Measurements from ENCODE around the gene OCA2.
"Not testable (repeated sequence)": the region's sequence is repeated elsewhere in the genome, so short reads cannot be mapped to it uniquely, and the experiment has no call there.

OCA2 gene

DNA sequence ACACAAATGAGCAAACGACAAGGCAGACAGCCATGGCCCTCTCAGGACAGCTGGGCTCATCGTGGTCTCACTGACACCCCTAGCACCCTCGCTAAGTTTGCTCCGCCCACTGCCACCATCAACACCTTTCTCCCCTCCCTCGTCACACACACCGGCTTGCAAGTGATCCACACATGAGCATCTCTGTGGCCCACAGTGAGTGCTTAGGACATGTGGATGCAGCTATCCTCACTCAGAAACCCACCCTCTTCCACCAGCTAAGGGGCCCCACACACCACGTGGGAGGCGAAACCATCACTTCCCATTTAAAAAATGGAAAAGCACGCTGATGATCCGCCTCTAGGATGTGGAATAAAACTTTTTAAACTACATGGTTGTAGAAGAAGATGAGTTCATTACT is 105.6 kb downstream of the OCA2 start:
- no peak for DNase-seq

DNA sequence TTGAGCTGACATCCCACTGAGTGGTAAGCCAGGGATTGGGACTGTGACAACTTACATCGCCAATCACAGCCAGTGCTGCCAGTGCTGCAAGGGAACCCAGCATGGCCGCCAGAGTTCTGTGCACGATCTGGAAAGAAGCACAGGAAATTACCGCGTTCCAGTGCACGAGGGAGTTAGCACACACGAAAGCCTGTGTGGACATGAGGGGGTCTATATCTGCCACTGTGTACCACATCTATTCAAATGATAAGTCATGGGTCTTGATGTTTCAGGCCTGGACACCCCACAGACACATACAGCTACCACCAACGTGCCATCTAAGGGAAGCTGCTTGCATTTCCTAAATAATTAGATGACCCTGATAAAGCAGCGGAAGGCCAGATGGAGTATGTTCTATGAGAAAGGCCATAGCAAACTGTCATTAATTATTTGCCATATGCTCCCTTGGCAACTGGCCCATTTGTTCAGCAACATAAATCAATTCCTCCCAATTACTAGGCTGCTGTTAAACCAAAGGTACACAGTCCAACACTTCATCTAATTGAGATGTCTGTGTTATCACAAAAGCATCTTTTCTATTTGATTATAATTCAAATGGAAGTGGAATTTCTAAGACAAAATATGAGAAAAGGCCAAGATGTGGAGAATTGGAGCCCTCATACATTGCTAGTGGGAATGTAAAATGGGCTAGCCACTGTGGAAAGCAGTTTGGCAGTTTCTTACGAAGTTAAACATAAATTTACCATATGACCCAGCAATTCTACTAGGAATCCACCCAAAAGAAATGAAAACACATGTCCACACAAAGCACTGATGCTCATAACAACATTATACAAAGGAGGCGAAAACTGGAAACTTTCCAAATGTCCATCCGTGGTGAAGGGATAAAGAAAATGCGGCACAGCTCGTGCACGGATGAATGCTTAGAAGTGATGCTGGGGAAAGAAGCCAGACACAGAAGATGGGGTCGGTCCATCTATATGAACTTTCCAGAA is 108.3 kb downstream of the OCA2 start:
- no peak for DNase-seq

DNA sequence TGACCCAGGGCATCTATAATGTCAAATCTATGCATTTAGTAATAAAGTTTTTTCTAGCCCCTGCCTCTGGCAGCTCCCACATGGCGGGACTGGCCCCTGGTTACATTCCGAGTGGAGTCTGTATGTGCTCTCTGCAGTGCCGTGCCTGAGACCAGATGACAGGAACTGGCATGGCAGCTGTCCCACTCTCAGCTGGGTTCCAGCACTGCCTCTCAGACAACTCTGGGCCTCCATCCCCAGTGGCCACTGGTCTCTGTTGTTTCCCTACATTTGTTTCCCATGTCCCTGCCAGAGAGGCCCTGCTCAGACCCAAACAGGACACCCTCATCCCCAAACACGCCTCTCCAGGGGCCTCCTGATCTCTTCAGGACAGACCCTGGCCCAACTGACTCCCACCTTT is 109.3 kb downstream of the OCA2 start:
- no peak for DNase-seq

GRCh38 chr15:27989427-27989826 is 109.7 kb downstream of the OCA2 start:
- DNase-seq, result no peak

DNA sequence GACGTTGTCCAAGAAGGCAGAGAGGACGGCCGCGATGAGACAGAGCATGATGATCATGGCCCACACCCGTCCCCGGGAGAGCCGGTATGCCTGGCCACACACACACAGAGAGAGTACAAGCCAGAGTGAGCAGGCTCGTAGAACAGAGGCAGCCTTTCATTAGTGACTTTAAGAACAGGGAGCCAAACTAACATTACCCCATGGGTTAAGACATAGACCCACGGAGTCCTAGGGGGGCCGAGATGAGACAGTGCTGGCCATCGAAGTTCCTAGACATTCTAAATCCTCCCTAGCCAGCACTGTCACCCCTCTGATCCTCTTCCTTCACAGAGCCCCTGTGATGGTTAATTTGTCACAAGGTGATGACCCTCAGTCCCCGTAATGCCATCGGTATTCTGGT is 114.0 kb downstream of the OCA2 start:
- no peak for DNase-seq

- DNase-seq, result no peak
Measured at GRCh38 chr15:27983496-27983895, 115.6 kb downstream of the OCA2 start.

DNA sequence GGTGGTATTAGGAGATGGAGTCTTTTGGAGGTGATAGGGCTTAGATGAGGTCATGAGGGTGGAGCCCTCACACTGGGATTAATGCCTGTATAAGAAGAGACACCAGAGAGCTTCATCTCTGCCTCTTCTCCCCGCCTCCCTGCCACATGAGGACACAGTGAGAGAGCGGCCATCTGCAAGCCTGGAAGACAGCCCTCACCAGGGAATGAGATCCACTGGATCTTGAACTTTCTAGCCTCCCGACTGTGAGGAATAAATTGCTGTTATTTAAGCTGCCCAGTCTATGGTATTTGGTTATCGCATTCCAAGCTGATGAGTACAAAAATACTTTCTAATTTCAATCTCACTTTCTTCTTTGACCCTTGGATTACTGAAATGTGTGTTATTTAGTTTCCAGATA is 121.4 kb downstream of the OCA2 start:
- no peak for DNase-seq

DNA sequence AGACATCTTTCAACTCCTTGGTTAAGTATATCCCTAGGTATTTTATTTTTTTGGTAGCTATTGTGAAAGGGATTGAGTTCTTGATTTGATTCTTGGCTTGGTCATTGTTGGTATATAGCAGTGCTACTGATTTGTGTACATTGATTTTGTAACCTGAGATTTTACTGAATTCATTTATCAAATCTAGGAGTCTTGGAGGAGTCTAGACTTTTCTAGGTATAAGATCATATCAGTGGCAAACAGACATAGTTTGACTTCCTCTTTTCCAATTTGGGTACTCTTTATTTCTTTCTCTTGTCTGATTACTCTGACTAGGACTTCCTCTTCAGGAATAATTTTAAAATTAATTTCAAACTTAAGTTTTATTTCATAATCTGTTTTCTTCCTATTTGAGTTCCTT is 125.2 kb downstream of the OCA2 start:
- no peak for DNase-seq

GRCh38 chr15:27970661-27971392 is 128.3 kb downstream of the OCA2 start:
- no peak for DNase-seq

DNA sequence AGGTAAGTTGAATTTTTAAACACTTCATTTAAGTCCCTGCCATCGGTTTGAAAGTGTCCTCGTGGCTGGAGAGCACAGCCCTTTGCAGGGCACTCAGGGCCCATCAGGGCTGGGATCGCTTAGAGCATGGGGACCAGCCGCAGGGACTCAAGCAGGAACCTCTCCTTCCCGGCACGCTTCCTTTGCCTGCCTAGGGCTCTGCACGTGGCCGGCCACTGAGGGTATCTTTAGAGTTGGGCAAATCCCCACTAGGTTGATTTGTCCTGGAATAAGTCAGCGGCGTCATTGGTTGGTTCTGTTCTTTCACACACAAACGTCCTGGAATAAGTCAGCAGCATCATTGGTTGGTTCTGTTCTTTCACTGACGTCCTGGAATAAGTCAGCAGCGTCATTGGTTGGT is 131.6 kb downstream of the OCA2 start:
- no peak for DNase-seq

- no peak for DNase-seq
Measured at GRCh38 chr15:27965546-27965945, 133.6 kb downstream of the OCA2 start.

DNA sequence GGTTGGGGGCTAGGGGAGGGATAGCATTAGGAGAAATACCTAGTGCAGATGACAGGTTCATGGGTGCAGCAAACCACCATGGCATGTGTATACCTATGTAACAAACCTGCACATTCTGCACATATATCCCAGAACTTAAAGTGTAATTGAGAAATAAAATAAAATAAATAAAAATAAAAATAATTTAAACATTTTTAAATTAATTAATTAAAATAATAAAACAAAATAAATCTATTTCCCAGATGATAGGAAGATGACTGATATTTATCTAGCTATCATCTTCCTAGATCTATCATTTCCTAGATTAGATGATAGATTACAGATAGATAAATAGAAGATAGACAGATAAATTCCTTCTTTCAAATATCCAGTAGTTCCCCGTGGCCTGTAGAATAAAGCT is 137.3 kb downstream of the OCA2 start:
- DNase-seq, result no peak

GRCh38 chr15:27958911-27959578 is 140.1 kb downstream of the OCA2 start:
- DNase-seq, result no peak

DNA sequence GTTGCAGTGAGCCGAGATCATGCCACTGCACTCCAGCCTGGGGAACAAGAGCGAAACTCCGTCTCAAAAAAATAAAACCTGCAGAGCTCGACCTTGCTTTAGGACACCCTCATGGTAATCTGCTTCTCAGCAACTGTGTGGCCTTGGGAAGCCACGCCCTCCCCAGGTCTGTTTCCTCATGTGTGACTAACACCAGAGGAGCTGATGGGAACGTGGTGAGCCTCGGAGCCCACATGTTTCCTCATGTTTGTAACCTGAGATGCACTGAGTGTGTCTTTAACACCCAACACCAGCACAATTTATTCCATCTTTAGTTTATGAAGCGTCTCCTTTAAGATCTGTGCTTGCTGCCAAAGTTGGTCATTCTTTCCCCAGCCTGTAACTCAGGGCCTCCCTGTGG is 142.8 kb downstream of the OCA2 start:
- DNase-seq, result no peak

- DNase-seq, result no peak
Measured at GRCh38 chr15:27955087-27955486, 144.0 kb downstream of the OCA2 start.

DNA sequence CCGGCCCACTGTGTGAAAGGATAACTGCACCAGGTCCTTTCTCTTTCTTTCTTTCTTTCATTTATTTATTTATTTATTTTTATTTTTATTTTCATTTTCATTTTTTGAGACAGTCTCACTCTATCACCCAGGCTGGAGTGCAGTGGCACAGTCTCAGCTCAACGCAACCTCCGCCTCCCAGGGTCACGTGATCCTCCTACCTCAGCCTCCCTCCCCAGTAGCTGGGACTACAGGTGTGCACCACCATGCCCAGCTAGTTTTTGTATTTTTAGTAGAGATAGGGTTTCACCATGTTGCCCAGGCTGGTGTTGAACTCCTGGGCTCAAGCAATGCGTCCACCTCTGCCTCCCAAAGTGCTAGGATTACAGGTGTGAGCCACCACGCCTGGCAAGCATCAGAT is 146.5 kb downstream of the OCA2 start:
- DNase-seq, result not testable (repeated sequence)

DNA sequence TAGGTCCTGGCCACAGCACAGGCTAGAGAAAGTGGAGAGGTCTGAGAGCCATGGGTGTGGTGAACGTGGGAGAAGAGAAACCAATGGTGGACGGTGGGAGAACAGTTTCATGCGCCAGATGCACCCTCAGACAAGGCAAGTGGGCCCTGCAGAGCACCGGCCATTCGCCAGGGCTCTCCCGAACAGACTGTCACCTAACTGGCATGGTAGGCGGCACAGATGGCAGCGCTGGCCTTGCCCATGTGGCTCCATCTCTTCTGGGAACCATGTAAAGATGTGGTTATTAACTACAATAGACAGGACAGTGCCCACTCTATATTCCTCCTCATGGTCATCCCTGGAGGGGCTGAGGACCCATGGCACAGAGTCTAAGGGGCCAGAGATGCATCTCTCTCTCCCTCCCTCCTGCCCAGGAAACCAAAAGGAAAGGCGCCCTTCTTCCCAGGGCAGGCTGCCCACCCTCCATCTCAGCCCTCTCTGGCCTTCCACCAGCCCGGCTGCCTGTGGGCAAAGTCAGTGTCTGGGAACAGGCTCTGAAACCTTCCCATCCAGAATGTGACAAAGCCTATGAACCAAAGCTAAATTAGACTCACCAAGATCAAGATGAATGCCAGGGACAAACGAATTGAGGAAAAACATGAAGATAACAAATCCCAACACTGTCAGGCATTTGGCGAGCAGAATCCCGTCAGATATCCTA is 147.8 kb downstream of the OCA2 start:
- DNase-seq, result no peak

DNA sequence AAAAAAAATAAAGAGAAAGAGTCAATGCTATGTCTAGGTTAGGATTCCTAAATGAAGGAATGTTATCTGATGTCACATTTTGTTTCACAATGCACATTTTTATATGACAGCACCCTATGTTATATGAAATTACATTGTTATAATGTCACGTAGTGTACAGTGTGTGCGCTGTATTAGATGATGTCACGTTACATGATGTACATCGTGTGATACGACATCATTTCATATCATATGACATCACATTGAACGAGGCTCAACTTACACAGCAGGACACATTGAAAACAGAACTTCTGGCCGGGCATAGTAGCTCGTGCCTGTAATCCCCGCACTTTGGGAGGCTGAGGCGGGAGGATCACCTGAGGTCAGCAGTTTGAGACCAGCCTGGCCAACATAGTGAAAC is 150.0 kb downstream of the OCA2 start:
- no peak for DNase-seq

- no peak for DNase-seq
Measured at GRCh38 chr15:27939246-27939645, 159.9 kb downstream of the OCA2 start.

DNA sequence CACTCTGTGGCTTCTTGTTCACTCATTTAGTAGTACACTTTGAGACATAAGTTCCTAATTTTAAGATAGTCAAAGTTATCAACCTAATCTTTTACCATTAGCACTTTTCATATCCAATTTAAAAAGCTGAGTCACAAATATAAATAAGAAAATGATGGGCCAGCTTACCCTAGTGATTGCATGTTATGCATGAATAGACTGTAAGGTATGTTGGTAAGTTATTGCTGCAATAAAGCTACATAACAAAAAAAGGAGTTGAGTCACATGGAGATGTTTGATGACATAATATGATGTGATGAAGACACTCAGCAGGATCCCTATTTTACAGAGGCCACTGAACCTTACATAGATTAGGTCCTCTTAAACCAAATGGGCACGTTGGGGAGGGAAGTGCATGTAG is 161.3 kb downstream of the OCA2 start:
- DNase-seq, result no peak

DNA sequence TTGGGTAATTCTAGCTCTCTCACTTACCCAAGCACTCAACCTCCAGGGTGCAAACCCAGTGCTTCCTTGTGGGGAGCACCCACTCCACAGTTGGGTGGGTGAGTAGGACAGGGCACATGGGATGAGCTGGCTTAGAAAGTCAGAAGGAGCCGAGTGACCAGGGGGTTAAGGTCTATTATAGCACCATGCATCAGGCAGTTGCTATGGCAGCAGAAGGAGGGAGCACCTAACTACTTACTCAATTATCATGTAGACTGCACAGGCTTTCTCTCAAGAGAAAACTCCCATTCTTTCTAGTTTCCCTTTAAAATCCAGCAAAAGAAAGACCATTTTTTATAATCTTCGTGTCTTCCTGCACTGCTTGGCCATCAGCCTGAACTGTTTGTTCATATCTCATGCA is 163.0 kb downstream of the OCA2 start:
- no peak for DNase-seq

- DNase-seq, result no peak
Measured at GRCh38 chr15:27935328-27935727, 163.8 kb downstream of the OCA2 start.

DNA sequence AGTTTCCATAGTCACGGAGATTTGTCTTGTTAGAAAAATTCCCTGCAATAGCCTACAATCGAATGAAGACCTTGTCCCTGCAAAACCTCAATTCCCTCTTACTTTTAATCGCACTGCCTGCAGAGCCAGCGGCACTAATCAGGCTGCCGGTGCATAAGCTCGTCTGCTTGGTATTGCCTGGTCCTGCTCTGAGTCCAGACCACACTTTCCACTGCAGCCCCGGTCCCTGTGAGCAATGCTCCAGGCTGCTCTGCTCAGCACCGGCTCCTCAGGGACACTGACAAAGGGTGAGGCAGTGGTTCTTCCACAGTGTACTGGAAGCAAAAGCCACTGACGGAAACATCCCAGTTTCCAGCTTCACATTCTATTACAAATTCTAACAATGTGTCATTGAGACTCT is 164.3 kb downstream of the OCA2 start:
- no peak for DNase-seq

Measured in NCI-H2029 treated with DMSO at 0.1 percent for 48 hours (cell line).